ENCODE measurements around the gene SPATA1. TPM values are rescaled to one million over a fixed set of nuclear protein-coding genes. Genes with fewer than 3 reads are reported as not detected.

The SPATA1 gene
- total RNA-seq, 4 donors from 2014 or later, result 1.7 TPM; not detected in 3

- Histone ChIP-seq H3K4me1 (peaks cover under 1% of the 10 kb centered on the region), H3K27me3 (no peaks in the 10 kb centered on the region), H3K27ac (no peak overlapping the region), H3K4me3 (no peak overlapping the region), H3K9me3 (no peaks in the 10 kb centered on the region), H3K36me3 (no peaks in the 10 kb centered on the region)
- WGBS, result 86% methylated on average over 3 of the region's 3 CpGs
- DNase-seq (ENCODE audit: low spot score in 2 of 2), result no peak
- TF ChIP-seq POLR2A (IDR thresholded peaks at IDR 0.05) (no peak), POLR2AphosphoS5 (IDR thresholded peaks at IDR 0.05) (no peak), CTCF (IDR thresholded peaks at IDR 0.05) (no peak), EP300 (IDR thresholded peaks at IDR 0.05) (no peak)
Observed at GRCh38 chr1:84581648-84582047, 75.5 kb downstream of the SPATA1 start.

- 64% methylated on average over 7 of the region's 7 CpGs for WGBS
Observed at GRCh38 chr1:84582802-84583587, 76.8 kb downstream of the SPATA1 start.

GRCh38 chr1:84583648-84584047, 77.5 kb downstream of the SPATA1 start:
- H3K4me1 ChIP-seq, result no peaks in the 10 kb centered on the region
- H3K27me3 ChIP-seq, result no peaks in the 10 kb centered on the region

More at GRCh38 chr1:84582802-84583587, 76.8 kb downstream of the SPATA1 start:
- DNase-seq (ENCODE audit: low spot score in 2 of 2), result no peak
- Histone ChIP-seq H3K27me3 (no peaks in the 10 kb centered on the region), H3K4me1 (no peaks in the 10 kb centered on the region), H3K9me3 (no peaks in the 10 kb centered on the region), H3K27ac (no peak overlapping the region), H3K4me3 (no peak overlapping the region), H3K36me3 (no peaks in the 10 kb centered on the region)
- TF ChIP-seq POLR2AphosphoS5 (IDR thresholded peaks at IDR 0.05) (no peak), CTCF (IDR thresholded peaks at IDR 0.05) (no peak), POLR2A (IDR thresholded peaks at IDR 0.05) (no peak), EP300 (IDR thresholded peaks at IDR 0.05) (no peak)

GRCh38 chr1:84584126-84584525, 77.9 kb downstream of the SPATA1 start:
- no peaks in the 10 kb centered on the region for H3K27me3 ChIP-seq
- H3K4me3 ChIP-seq, result no peak overlapping the region
- no peaks in the 10 kb centered on the region for H3K36me3 ChIP-seq
- DNase-seq (ENCODE audit: low spot score in 2 of 2), result no peak
- H3K9me3 ChIP-seq, result no peaks in the 10 kb centered on the region
- H3K4me1 ChIP-seq, result no peaks in the 10 kb centered on the region
- H3K27ac ChIP-seq, result no peak overlapping the region
- no peak for TF ChIP-seq POLR2AphosphoS5 (IDR thresholded peaks at IDR 0.05)
- no peak for TF ChIP-seq EP300 (IDR thresholded peaks at IDR 0.05)
- TF ChIP-seq POLR2A (IDR thresholded peaks at IDR 0.05), result no peak
- WGBS, result 91% methylated on average over 2 of the region's 2 CpGs

More at GRCh38 chr1:84583648-84584047, 77.5 kb downstream of the SPATA1 start:
- Histone ChIP-seq H3K36me3 (no peaks in the 10 kb centered on the region), H3K9me3 (no peaks in the 10 kb centered on the region), H3K4me3 (no peak overlapping the region), H3K27ac (no peak overlapping the region)
- no peak for TF ChIP-seq EP300 (IDR thresholded peaks at IDR 0.05)
- no peak for TF ChIP-seq CTCF (IDR thresholded peaks at IDR 0.05)
- TF ChIP-seq POLR2AphosphoS5 (IDR thresholded peaks at IDR 0.05), result no peak
- no peak for TF ChIP-seq POLR2A (IDR thresholded peaks at IDR 0.05)
- no peak for DNase-seq (ENCODE audit: low spot score in 2 of 2)
- 81% methylated on average over 10 of the region's 10 CpGs for WGBS

GRCh38 chr1:84585803-84586202, 79.6 kb downstream of the SPATA1 start:
- Histone ChIP-seq H3K36me3 (no peaks in the 10 kb centered on the region), H3K9me3 (no peaks in the 10 kb centered on the region), H3K27me3 (no peaks in the 10 kb centered on the region), H3K27ac (no peak overlapping the region), H3K4me1 (no peaks in the 10 kb centered on the region), H3K4me3 (no peak overlapping the region)
- WGBS, result 71% methylated on average over 1 of the region's 1 CpG
- no peak for DNase-seq (ENCODE audit: low spot score in 2 of 2)
- no peak for TF ChIP-seq POLR2A (IDR thresholded peaks at IDR 0.05)
- no peak for TF ChIP-seq CTCF (IDR thresholded peaks at IDR 0.05)
- no peak for TF ChIP-seq EP300 (IDR thresholded peaks at IDR 0.05)
- no peak for TF ChIP-seq POLR2AphosphoS5 (IDR thresholded peaks at IDR 0.05)
